Measurements from ENCODE around the gene PARD3. TPM values are rescaled to one million over a fixed set of nuclear protein-coding genes. Genes with fewer than 3 reads are reported as not detected.

Gene PARD3
- total RNA-seq, 1 donor from 2014 or later = 22.9 TPM

- TF ChIP-seq, protein P1, sequence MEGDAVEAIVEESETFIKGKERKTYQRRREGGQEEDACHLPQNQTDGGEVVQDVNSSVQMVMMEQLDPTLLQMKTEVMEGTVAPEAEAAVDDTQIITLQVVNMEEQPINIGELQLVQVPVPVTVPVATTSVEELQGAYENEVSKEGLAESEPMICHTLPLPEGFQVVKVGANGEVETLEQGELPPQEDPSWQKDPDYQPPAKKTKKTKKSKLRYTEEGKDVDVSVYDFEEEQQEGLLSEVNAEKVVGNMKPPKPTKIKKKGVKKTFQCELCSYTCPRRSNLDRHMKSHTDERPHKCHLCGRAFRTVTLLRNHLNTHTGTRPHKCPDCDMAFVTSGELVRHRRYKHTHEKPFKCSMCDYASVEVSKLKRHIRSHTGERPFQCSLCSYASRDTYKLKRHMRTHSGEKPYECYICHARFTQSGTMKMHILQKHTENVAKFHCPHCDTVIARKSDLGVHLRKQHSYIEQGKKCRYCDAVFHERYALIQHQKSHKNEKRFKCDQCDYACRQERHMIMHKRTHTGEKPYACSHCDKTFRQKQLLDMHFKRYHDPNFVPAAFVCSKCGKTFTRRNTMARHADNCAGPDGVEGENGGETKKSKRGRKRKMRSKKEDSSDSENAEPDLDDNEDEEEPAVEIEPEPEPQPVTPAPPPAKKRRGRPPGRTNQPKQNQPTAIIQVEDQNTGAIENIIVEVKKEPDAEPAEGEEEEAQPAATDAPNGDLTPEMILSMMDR (IDR thresholded peaks at IDR 0.05; ENCODE audit: partially characterized antibody, unreplicated experiment) = no peak
- H3K27ac Mint-ChIP-seq (ENCODE audit: unreplicated experiment) = no peak overlapping the region
- no peaks in the 10 kb centered on the region for H3K27me3 Mint-ChIP-seq (ENCODE audit: unreplicated experiment)
- H3K9me3 Mint-ChIP-seq (ENCODE audit: unreplicated experiment) = peaks cover 3% of the 10 kb centered on the region
- H3K4me1 Mint-ChIP-seq (ENCODE audit: low read depth, unreplicated experiment) = peaks cover 31% of the 10 kb centered on the region
- H3K36me3 Mint-ChIP-seq (ENCODE audit: unreplicated experiment) = no peaks in the 10 kb centered on the region
- DNase-seq = no peak
- no peak overlapping the region for H3K4me3 Mint-ChIP-seq (ENCODE audit: unreplicated experiment)
Measured at GRCh38 chr10:34297541-34298345, 517.4 kb downstream of the PARD3 start.

- no peak for DNase-seq
- Mint-ChIP-seq H3K27me3 (ENCODE audit: unreplicated experiment) (no peaks in the 10 kb centered on the region), H3K4me3 (ENCODE audit: unreplicated experiment) (no peak overlapping the region), H3K9me3 (ENCODE audit: unreplicated experiment) (peaks cover 2% of the 10 kb centered on the region), H3K27ac (ENCODE audit: unreplicated experiment) (peak overlapping the region; percentile 14), H3K4me1 (ENCODE audit: low read depth, unreplicated experiment) (peaks cover 39% of the 10 kb centered on the region), H3K36me3 (ENCODE audit: unreplicated experiment) (no peaks in the 10 kb centered on the region)
- TF ChIP-seq, protein P1 (IDR thresholded peaks at IDR 0.05; ENCODE audit: partially characterized antibody, unreplicated experiment) = no peak
Measured at GRCh38 chr10:34295142-34295548, 520.0 kb downstream of the PARD3 start.

DNA sequence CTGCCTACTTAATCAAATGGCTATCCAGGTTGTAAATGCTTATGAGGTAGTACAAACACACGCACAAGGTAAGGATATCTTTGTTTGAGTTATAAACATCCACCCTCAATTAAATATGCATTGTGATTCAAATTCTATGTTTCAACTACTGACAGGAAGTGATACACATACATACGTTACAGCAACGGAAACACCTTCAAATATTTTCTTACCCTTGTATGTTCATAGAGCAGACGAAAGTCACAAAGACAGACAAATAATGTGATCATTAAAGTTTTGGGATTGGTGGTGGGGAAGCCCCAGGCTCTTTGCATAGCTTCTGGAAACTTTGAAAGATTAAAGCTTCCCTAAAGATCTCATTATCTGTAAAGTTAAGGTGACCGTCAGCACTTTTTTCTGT lies 521.0 kb downstream of the PARD3 start:
- peak overlapping the region; percentile 26 for H3K27ac Mint-ChIP-seq (ENCODE audit: unreplicated experiment)
- no peak for DNase-seq
- no peaks in the 10 kb centered on the region for H3K36me3 Mint-ChIP-seq (ENCODE audit: unreplicated experiment)
- H3K4me1 Mint-ChIP-seq (ENCODE audit: low read depth, unreplicated experiment) = peaks cover 40% of the 10 kb centered on the region
- no peak overlapping the region for H3K4me3 Mint-ChIP-seq (ENCODE audit: unreplicated experiment)
- H3K9me3 Mint-ChIP-seq (ENCODE audit: unreplicated experiment) = peaks cover 2% of the 10 kb centered on the region
- no peaks in the 10 kb centered on the region for H3K27me3 Mint-ChIP-seq (ENCODE audit: unreplicated experiment)
- TF ChIP-seq, protein P1 (IDR thresholded peaks at IDR 0.05; ENCODE audit: partially characterized antibody, unreplicated experiment) = no peak

- H3K36me3 Mint-ChIP-seq (ENCODE audit: unreplicated experiment) = no peaks in the 10 kb centered on the region
- peaks cover 2% of the 10 kb centered on the region for H3K9me3 Mint-ChIP-seq (ENCODE audit: unreplicated experiment)
- DNase-seq = no peak
- H3K4me1 Mint-ChIP-seq (ENCODE audit: low read depth, unreplicated experiment) = peaks cover 33% of the 10 kb centered on the region
- peak overlapping the region; percentile 3 for H3K27ac Mint-ChIP-seq (ENCODE audit: unreplicated experiment)
- H3K4me3 Mint-ChIP-seq (ENCODE audit: unreplicated experiment) = peak overlapping the region; percentile 28
- H3K27me3 Mint-ChIP-seq (ENCODE audit: unreplicated experiment) = no peaks in the 10 kb centered on the region
- TF ChIP-seq, protein P1 (IDR thresholded peaks at IDR 0.05; ENCODE audit: partially characterized antibody, unreplicated experiment) = no peak
Measured at GRCh38 chr10:34292675-34293074, 522.4 kb downstream of the PARD3 start.

- no peaks in the 10 kb centered on the region for H3K36me3 Mint-ChIP-seq (ENCODE audit: unreplicated experiment)
- DNase-seq = no peak
- TF ChIP-seq, protein P1 (IDR thresholded peaks at IDR 0.05; ENCODE audit: partially characterized antibody, unreplicated experiment) = no peak
- H3K4me3 Mint-ChIP-seq (ENCODE audit: unreplicated experiment) = no peak overlapping the region
- peaks cover 29% of the 10 kb centered on the region for H3K4me1 Mint-ChIP-seq (ENCODE audit: low read depth, unreplicated experiment)
- H3K9me3 Mint-ChIP-seq (ENCODE audit: unreplicated experiment) = peaks cover 2% of the 10 kb centered on the region
- H3K27me3 Mint-ChIP-seq (ENCODE audit: unreplicated experiment) = no peaks in the 10 kb centered on the region
- no peak overlapping the region for H3K27ac Mint-ChIP-seq (ENCODE audit: unreplicated experiment)
Measured at GRCh38 chr10:34292194-34292565, 522.9 kb downstream of the PARD3 start.
